Testis (tissue), 2 donors: Measurements from ENCODE around the gene GIPC1.

Experiments
- CTCF ChIP-seq, 3 experiments: fragments of 450-650 bp in 2 of 3; fragments of 200-600 bp in 1 of 3; sonication (generic) in 1 of 3; IDR thresholded peaks; one replicate each; pipeline ENCODE4 v1.5.1; 2016 to 2019; ENCODE audit warnings: antibody characterized with exemption in 3 of 3, mild to moderate bottlenecking in 2 of 3, moderate library complexity in 1 of 3
- POLR2A ChIP-seq: fragments of 450-650 bp; IDR thresholded peaks from one replicate; pipeline ENCODE4 v1.6.1; 2017; ENCODE audit warnings: antibody characterized with exemption, mild to moderate bottlenecking, moderate library complexity

GRCh38 chr19:14432791-14433553 is 63.0 kb downstream of the GIPC1 start, which contains the start of gene PKN1:
- TF ChIP-seq CTCF (IDR thresholded peaks at IDR 0.05) (no peak), POLR2A (no peak)
